LHCN-M2 (cell line): ENCODE measurements around the gene KDM5B. TPM values are rescaled to one million over a fixed set of nuclear protein-coding genes. Genes with fewer than 3 reads are reported as not detected.
A peak's percentile ranks its signal among the peaks of the same experiment; 100 is the strongest.

Experiments
- DNase-seq: peaks from one replicate; pipeline ENCODE4 v3.0.0-alpha.2; 2012; ENCODE audit warnings: low read depth
- total RNA-seq: library from RNA; depleted of rRNA; stranded (reverse); fragments of >200 nt; gene quantifications from 2 replicates; pipeline ENCODE4 v1.2.3, GENCODE V29; 2014

KDM5B gene
- total RNA-seq, 1 experiment from 2014 or later, result 30.4 TPM

- DNase-seq, result no peak
Measured at GRCh38 chr1:202711949-202712635, 96.1 kb downstream of the KDM5B start.

- DNase-seq, result no peak
Measured at GRCh38 chr1:202710070-202711045, 97.9 kb downstream of the KDM5B start, which contains the start of gene SYT2. TSS of gene SYT2 (minus strand) at chr1:202710454. CDS start at chr1:202605772, 104,682 bp downstream.

GRCh38 chr1:202709276-202710041 is 98.8 kb downstream of the KDM5B start:
- DNase-seq, result no peak

- DNase-seq, result no peak
Measured at GRCh38 chr1:202708456-202709275, 99.6 kb downstream of the KDM5B start.

GRCh38 chr1:202706851-202707250 is 101.4 kb downstream of the KDM5B start:
- DNase-seq, result no peak

GRCh38 chr1:202704601-202705000 is 103.6 kb downstream of the KDM5B start:
- no peak for DNase-seq

GRCh38 chr1:202703191-202703590 is 105.0 kb downstream of the KDM5B start:
- DNase-seq, result no peak

GRCh38 chr1:202702088-202702487 is 106.1 kb downstream of the KDM5B start:
- DNase-seq, result no peak

GRCh38 chr1:202701200-202701599 is 107.0 kb downstream of the KDM5B start:
- no peak for DNase-seq

GRCh38 chr1:202700061-202700460 is 108.2 kb downstream of the KDM5B start:
- no peak for DNase-seq

- peak; percentile 8 for DNase-seq
Measured at GRCh38 chr1:202698276-202698675, 109.9 kb downstream of the KDM5B start.

- no peak for DNase-seq
Measured at GRCh38 chr1:202697038-202697437, 111.2 kb downstream of the KDM5B start.

GRCh38 chr1:202694314-202694713 is 113.9 kb downstream of the KDM5B start:
- no peak for DNase-seq

- peak; percentile 63 for DNase-seq
Measured at GRCh38 chr1:202692959-202693555, 115.2 kb downstream of the KDM5B start.

- no peak for DNase-seq
Measured at GRCh38 chr1:202691816-202692215, 116.4 kb downstream of the KDM5B start.

GRCh38 chr1:202689493-202690342 is 118.5 kb downstream of the KDM5B start:
- no peak for DNase-seq

- no peak for DNase-seq
Measured at GRCh38 chr1:202689082-202689481, 119.1 kb downstream of the KDM5B start.

- no peak for DNase-seq
Measured at GRCh38 chr1:202688401-202688800, 119.8 kb downstream of the KDM5B start.

GRCh38 chr1:202687798-202688197 is 120.4 kb downstream of the KDM5B start:
- DNase-seq, result no peak
